Activated naive CD4-positive, alpha-beta T cell treated with anti-CD3 and anti-CD28 coated beads, Interleukin-2, amount 10 ng/mL, durations not matched to agents 5 hours and 36 hours (primary cell): ENCODE results near the gene KBTBD8. TPM values are rescaled to one million over a fixed set of nuclear protein-coding genes. Genes with fewer than 3 reads are reported as not detected.

ENCODE experiments used
- total RNA-seq, 2 experiments: library from RNA; stranded (reverse); gene quantifications; one replicate each; pipeline ENCODE4 v1.2.3, GENCODE V29; 2021

KBTBD8 gene, protein sequence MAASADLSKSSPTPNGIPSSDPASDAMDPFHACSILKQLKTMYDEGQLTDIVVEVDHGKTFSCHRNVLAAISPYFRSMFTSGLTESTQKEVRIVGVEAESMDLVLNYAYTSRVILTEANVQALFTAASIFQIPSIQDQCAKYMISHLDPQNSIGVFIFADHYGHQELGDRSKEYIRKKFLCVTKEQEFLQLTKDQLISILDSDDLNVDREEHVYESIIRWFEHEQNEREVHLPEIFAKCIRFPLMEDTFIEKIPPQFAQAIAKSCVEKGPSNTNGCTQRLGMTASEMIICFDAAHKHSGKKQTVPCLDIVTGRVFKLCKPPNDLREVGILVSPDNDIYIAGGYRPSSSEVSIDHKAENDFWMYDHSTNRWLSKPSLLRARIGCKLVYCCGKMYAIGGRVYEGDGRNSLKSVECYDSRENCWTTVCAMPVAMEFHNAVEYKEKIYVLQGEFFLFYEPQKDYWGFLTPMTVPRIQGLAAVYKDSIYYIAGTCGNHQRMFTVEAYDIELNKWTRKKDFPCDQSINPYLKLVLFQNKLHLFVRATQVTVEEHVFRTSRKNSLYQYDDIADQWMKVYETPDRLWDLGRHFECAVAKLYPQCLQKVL
- 1 to 10 TPM; 9.3 TPM for total RNA-seq

DNA sequence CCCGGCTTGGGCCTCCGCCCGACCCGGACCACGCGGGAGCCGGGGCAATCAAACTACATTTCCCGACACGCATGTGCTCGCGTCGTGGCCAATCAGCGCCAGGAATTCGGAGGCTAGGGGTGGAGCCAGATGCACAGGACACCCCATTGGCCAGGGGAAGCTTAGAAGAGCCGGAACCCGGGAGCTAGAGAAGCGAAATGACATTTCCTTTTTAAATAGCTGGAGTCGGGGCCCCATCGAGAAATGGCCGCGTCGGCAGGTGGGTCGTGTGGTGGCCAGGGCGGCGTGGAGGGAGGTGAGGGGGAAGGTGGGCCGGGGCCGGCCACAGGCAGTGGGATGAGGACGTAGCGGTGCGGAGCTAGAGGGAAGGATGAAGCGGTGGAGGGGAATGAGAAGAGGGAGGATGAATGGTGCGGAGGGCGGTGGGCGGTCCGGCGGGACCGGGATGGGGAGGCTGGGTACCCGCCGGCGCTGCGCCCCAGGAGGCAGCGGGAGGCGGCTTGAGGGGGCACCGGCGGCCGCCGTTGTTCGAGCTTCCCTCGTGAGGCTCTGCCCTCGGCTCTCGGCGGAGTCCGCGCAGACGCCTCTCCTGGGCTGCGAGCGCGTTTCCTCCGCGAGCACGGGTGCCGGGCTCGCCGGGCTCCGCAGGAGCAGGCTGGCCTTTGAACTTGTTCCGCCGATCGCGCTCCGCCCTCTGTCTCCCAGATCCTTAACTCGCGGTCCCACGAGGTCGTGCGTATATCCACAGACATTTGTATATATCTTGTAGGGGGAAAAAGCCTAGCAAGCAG lies at the start of gene KBTBD8:
KBTBD8 (plus strand) TSS at position 195 of the 791 bp plus-strand sequence; CDS start at position 244, 49 bp downstream.

